Dermis microvascular lymphatic vessel endothelial cell (primary cell): ENCODE data around the gene TUT1. TPM values are rescaled to one million over a fixed set of nuclear protein-coding genes. Genes with fewer than 3 reads are reported as not detected.
A peak's percentile ranks its signal among the peaks of the same experiment; 100 is the strongest.
"Not testable (repeated sequence)": the region's sequence is repeated elsewhere in the genome, so short reads cannot be mapped to it uniquely, and the experiment has no call there.

Source experiments
- DNase-seq, 2 donors: peaks; one replicate each; pipeline versions ENCODE4 v3.0.0 to v3.0.0-alpha.2; 2010; ENCODE audit warnings: low read depth in 2 of 2
- total RNA-seq: library from RNA; depleted of rRNA; stranded (reverse); fragments of >200 nt; gene quantifications from 2 replicates; pipeline ENCODE4 v1.2.1, GENCODE V29; 2014

Gene TUT1, protein sequence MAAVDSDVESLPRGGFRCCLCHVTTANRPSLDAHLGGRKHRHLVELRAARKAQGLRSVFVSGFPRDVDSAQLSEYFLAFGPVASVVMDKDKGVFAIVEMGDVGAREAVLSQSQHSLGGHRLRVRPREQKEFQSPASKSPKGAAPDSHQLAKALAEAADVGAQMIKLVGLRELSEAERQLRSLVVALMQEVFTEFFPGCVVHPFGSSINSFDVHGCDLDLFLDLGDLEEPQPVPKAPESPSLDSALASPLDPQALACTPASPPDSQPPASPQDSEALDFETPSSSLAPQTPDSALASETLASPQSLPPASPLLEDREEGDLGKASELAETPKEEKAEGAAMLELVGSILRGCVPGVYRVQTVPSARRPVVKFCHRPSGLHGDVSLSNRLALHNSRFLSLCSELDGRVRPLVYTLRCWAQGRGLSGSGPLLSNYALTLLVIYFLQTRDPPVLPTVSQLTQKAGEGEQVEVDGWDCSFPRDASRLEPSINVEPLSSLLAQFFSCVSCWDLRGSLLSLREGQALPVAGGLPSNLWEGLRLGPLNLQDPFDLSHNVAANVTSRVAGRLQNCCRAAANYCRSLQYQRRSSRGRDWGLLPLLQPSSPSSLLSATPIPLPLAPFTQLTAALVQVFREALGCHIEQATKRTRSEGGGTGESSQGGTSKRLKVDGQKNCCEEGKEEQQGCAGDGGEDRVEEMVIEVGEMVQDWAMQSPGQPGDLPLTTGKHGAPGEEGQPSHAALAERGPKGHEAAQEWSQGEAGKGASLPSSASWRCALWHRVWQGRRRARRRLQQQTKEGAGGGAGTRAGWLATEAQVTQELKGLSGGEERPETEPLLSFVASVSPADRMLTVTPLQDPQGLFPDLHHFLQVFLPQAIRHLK
- total RNA-seq: 8.9 and 11.0 TPM in 2 replicates

DNA sequence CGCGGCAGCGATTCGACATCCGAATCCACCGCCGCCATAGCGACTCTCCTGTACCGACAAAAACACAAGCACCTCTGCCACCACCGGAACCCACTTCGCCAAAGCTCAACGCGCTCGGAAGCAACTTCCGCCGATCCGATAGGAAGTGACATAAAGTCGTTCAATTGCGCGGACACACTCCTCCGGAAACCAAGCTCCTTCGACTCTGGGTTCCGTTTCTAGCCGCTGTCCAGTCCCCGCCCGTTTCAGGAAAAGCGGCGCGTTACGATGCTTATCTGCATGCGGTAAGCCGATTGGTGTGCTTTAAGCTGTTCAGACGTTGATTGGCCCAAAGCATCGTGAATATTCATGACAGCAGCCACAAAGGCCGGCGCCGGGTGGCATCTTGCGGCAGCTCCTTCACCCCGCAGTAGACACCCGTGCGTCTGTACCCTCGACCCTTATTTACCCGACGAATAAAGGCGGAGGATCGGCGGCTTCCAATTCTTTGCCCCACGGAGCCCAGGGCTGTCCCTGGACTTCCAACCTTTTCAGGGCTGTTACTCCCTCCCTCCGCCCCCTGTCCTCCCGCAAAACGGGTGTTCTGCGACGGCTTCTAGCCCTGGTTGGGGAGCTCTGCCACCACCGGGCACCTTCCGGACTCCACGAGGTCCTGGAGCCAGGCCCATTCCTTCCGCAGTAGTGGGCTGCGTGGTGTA, at the start of gene TUT1:
TSS of gene TUT1 (minus strand) at position 76 of the 698 bp plus-strand sequence. CDS start at position 38, 38 bp downstream.
- peak; percentile 99 to 100 for DNase-seq

DNA sequence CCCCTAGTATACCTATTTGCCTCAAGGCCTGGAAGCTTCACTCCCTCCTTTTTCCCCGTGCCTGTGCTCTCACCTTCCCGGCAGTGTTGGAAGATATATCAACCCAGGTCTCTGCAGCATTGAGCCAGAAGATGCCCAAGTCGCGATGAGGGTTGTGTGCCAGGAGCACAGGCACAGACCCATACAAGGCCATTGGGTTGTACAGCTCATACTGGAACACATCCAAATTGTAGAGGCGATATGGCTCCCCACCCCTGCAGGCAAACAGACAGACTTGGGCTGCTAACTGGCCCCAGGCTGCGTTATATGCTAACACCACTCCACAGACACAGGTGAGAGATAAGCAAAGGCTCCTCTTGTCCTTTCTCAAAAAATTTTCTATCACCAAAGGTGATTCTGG, 41.2 kb upstream of the TUT1 start:
- no peak for DNase-seq

DNA sequence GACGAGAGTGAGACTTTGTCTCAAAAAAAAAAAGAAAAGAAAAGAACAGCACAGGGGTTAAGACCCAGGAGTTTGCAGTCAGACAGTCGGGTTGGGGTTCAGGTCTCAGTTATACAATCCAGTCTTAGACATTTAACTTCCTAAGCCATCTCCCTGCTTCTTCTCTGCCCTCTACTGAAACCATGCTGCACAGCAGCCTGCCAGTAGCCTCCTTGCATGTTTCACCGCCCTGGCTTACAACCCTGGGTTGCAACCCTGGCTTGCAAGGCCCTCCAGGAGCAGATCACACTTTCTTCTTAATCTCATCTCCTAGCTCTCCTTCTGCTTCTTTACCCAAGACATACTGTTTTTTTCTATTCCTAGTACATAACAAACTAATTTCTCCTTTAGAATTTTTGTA, 36.4 kb upstream of the TUT1 start:
- no peak for DNase-seq

DNA sequence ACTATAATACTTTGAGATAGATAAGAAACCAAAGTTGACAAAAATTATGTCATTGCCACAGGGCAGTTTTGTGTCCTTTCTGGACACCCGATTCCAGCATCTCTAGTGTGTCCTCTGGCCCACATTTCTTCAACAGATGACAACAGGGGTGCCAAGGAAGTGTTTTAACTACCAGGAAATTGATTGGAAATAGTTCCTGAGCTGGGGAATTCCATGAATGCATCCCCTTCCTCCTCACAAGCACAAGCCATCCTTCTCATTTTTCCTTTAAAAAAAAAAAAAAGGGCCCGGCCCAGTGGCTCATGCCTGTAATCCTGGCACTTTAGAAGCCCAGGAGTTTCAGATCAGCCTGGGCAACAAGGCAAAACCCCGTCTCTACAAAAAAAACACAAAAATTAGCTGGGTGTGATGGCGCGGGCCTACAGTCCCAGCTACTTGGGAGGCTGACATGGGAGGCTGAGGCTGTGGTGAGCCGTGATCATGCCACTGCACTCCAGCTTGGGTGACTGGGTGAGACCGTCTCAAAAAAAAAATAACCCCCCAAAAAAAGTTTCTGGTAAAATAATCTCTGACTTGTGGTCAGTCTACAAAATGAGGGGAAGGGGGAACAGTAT, 31.3 kb upstream of the TUT1 start:
- no peak for DNase-seq

DNA sequence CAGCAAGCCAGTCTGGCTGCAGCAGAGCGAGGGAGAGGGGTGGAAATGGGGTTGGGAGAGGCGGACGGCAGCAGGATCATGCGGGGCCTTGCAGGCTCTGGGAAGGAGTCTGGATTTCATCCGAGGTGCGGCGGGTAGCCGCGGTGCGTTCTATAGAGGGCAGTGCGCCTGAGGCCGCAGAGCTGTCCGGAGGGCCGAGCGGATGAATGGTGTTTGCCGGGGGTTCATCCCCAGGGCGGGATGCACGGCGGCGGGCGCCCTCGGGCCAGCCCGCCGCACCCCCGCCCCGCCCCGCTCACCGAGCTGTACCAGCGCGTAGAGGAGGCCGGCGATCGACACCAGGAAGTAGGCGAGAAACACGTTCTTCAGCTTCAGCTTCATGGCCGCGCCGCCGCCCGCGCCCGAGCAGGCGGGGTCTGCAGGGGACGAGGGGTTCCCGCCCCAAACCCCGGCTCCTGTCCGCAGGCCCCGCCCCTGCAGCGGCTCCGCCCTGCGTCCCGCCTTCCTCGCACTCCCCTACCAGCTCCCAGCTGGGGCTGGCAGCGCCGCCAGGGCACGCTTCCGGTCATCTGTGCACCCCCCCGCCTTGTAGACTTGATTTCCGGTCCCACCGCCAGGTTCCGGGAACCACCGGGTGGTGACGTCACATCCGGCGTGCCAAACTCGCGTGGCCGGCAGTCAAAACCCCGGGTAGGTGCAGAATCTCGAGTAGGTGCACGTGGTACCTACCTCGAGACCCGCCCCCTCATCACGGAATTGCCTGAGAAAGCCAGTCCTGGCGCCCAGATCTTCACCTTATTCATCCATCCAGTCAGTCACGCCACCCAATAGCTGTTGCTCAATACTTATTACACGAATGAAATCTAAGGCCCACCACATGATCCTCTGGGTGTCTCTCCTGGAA, 30.5 kb upstream of the TUT1 start, which contains the start of gene B3GAT3:
TSS of gene B3GAT3 (minus strand) at position 420 of the 904 bp plus-strand sequence. CDS start at position 381, 39 bp downstream.
- DNase-seq: peak; percentile 91 to 97

DNA sequence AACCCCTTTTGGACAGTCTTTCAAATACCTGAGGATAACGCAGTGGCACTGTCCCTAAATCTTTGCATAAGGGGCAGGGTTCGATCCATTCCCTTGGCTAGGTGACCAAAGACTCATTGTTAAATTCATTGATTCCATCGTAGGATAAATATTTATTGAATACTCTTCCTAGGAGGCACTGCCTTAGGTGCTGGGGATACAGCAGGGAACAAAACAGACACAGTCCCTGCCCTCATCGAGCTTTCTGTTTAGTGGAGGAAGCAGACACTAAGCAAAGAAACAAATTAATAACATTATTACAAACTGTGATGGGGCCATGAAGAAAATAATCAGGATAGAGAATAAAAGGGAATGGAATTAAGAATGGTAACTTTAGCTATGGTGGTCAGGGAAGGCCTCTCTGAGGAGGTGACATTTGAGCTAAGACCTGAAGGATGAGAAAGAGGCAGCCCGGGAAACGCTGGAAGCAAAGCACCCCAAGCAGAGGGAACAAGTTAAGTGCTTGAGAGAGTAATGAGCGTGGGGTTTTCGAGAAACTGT, 29.8 kb upstream of the TUT1 start:
- DNase-seq: no peak

DNA sequence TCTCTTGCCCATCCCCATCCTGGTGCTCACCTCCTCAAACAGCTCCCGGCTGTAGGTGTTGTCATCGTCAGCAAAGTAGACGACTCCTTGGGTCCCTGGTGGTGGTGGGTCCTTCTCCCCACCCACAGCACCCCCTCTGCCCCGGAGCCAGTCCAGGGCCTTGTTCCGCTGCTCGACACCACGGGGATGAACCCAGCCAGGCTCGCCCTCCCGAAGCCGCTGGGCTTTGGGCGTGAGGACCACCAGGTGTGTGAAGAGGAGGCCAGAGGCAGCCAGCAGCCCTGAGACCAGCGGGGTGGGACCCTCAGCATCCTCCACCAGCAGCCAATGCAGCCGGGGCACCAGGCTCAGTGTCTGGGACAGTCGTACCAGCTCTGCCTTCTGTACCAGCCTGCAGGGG, 25.6 kb upstream of the TUT1 start:
- not testable (repeated sequence) for DNase-seq

DNA sequence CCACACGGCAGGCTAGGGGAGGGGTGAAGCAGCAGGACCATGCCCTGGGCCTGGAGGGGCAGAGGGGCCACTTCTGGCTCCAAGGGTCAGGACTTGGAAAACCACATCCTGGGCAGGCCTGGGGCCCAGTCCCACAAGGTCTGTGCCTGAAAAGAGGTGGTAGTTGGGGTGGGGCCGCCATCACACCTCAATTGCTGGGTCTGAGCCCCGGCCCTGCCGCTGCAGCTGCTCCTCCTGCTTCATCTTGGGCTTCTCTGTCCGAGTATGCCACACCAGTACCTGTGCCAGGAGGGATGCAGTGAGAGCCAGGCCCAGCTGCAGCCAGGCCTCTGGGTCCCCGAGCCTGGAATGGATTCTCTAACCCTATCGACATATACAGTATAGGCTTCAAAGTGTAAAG, 24.2 kb upstream of the TUT1 start:
- no peak for DNase-seq

DNA sequence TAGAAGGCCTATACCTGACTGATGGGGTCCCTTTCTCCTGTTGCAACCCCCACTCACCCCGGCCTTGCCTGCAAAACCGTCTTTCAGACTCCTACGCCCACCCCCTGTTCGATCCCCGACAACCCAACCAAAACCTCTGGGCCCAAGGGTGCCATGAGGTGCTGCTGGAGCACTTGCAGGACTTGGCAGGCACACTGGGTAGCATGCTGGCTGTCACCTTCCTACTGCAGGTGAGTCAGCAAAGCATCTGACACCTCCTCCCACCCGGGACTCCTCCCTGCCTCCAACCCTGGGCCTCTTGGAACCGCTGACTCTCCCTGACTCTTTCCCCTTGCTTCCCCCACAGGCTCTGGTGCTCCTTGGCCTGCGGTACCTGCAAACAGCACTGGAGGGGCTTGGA, 23.0 kb upstream of the TUT1 start:
- no peak for DNase-seq

DNA sequence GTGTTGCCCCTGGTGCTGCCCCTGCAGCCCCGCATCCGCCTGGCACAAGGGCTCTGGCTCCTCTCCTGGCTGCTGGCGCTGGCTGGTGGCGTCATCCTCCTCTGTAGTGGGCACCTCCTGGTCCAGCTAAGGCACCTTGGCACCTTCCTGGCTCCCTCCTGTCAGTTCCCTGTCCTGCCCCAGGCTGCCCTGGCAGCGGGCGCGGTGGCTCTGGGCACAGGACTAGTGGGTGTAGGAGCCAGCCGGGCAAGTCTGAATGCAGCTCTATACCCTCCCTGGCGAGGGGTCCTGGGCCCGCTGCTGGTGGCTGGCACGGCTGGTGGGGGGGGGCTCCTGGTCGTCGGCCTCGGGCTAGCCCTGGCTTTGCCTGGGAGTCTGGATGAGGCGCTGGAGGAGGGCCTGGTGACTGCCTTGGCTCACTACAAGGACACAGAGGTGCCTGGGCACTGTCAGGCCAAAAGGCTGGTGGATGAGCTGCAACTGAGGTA, 22.0 kb upstream of the TUT1 start:
- no peak for DNase-seq

DNA sequence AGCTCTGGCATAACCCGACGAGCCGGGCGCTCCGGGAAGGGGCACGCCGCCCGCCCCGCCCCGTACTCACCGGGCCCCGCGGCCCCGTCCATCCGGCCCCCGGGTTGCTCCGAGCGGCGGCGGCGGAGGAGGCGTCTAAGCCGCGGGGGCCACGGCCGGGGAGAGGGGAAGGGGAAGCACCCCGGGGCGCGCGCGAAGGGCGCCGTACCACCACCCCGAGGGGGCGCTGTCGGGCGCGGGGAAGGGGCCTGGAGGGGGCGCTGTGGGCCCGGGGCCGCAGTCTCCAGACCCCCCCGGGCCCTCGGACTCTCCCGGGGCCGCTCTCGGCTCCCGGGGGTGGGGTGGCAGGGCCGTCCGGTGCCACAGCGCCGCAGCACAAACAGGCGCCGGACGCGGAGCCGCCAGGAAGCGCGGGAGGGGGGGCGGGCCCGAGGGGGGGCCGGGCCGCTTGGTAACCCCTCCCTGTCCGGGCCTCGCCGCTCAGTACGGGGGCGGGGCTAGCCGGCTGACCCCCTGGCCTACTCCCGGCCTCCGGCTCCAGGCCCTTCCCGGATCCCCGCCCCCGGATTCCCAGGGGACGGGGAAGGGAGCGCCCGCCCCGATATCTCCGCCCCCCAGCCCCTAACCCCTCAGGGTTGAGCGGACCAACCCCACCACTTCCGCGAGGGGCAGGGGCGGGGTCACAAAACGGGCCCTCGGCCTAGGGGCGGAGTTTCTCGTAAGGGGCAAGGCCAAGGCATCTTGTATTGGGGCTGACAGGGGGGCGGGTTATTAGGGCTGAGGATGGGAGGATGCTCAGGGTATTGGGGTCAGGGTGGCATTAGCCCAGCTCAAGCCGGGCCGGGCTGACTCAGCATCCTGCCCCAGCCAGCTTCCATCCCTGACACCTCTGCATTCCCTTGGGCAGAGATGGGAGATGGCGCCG, 21.3 kb upstream of the TUT1 start, which contains the start of the genes EML3 and ROM1:
TSS of gene EML3 (minus strand) at position 410 of the 925 bp plus-strand sequence. CDS start at position 92, 318 bp downstream.
TSS of gene ROM1 (plus strand) at position 892 of the 925 bp plus-strand sequence. CDS start at position 917, 25 bp downstream.
- peak; percentile 49 to 85 for DNase-seq

DNA sequence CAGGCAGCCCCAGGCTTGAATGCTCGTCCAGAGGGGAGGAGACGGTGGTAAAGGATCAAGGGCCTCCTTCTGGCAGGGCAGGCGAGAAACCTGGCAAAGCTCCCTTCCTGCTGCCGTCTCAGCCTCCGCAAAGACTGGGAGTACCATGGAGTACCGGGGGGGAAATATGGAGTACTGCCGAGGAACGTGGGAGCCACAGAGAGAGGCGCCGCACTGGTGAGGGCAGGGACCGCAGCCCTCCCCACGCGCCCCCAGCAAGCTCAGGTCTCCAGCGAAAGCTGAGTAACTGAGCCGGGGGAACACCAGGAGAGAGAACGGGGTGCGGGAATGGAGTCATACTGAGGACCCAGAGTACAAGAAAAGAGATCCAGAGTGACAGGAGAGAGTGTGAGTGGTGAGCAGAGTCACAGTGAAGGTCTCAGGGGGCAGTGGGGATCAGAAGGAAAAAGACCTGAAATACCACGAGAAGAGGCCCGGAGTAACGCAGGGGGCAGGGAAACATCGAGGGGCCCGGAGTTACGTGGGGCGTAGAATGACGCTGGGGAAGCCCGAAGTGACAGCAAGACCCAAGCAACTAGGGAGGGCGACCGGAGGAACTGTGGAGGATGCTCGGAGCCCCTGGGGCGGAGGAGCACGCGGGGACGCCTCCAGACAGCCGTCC, 20.5 kb upstream of the TUT1 start:
- peak in 1 of 2 donors; percentile 54 for DNase-seq

DNA sequence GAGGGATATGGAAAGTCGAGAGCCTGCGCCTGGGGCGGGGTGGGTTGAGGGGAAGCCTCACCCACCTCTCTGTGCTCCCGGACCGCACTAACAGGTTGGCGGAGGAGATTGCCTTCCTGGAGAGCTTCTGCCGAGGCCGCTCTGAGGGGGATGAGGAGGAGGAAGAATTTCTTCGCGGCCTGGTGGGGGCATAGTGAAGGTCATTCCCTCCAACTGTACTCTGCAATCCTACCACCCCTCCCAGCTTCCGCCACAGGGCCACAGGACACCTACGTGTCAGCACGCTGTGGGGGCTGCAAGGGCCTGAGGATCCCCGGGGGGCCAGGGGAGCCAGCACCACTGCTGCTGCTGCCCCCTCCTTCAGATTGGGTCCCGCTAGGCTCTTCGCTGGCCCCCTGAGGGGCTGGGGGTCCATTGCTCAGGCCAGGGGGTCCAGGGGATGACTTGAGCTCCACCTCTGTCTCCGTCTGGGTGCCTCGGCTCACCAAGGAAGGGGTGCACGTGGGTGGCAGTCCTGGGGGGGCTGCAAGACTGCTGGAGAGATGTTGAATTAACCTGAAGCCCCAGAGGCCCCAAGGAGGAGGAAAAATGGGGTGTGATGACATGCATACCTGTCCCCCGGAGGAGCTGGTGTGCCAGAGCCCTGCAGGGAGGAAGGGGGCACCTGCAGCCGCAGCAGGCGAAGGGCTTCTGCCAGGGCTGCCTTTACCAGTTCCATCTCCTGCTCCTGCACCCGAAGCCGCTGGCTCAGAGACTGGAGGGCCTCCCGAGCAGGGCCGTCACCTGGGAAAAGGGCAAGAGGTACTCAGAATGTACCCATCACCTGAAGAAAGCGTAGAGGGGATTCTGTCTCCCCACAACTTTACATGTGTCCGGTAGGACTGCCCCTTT, 19.7 kb upstream of the TUT1 start:
- DNase-seq: no peak

DNA sequence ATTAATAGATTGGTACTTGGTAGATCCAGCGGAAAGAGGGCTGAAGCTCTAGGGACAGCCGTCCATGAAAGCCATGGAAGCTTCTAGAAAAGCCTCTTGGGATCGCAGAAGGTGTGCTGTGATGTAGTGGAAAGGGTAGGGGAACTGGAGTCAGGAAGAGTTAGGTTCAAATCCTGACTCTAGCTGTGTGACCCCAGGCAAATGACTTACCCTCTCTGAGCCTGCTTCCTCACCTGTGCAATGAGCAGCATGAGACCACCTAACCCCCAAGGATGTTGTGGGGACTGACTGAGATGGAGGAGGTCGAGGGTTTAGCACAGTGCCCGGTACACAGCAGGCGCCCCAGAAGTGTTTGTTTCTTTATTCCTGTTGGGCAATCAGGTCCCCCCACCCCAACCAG, 19.1 kb upstream of the TUT1 start:
- no peak for DNase-seq

DNA sequence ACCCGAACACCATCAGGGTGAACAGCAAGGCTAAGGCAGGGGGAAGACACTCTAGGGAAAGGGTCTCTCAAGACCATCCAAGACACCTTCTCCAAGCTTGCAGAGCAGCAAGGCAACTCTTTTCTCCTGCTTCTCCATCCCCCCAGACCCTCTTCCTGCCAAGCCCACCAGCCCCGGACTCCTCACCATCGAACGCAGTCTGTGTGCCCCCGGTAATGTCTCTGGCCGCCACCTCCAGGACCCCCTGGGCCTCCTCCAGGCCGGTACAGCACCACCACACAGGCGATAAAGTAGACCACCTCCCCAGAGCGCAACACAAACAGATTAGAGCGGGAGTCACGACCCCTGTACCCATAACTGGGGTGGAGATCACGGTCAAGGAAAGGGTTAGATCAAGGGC, 17.5 kb upstream of the TUT1 start:
- DNase-seq: no peak

DNA sequence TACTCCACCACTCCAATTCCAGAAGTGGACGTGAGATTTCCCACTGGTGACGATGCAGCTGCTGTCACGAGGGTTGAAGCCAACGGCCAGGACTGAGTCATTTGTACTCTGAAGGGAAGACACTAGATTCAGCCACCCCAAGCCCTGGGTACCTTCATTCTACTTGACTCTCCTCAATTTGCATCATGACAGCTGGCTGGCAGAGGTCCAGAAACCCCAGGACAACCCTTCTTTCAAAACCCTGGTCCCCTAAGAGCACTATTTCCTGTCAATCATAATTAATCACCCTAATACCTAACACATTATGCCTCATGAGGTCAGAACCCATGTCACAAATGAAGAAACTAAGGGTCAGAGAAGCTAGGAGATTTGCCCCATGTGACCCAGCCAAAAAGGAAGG, 16.4 kb upstream of the TUT1 start:
- DNase-seq: no peak

DNA sequence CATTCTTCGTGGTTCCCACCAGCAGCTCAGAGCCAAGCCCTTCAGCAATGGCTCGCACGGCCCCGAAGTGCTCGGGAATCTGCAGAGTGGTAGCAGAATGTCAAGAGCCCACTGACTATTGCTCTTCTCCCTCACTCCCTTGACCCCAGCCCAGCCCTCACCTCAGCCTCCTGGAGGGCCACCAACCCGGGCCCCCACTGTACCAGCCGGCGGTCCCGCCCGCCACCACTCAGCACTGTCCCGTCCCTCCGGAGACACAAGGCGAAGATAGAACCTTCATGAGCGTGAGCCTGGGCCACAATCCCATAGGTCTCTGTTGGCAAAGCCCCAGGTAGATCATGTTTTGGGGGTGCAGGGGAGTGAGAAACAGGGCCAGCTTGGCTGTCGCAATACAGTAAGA, 14.6 kb upstream of the TUT1 start:
- DNase-seq: no peak
